GM18502 (cell line): ENCODE results near the gene ODF4.
"Not testable (repeated sequence)": the region's sequence is repeated elsewhere in the genome, so short reads cannot be mapped to it uniquely, and the experiment has no call there.

ENCODE experiments used
- ATAC-seq: cut with Tn5 transposase; IDR thresholded peaks from one replicate; pipeline ENCODE4 v1.9.1; 2021; ENCODE audit warnings: mild to moderate bottlenecking; ENCODE audit not compliant: unreplicated experiment, poor library complexity

Gene ODF4

DNA sequence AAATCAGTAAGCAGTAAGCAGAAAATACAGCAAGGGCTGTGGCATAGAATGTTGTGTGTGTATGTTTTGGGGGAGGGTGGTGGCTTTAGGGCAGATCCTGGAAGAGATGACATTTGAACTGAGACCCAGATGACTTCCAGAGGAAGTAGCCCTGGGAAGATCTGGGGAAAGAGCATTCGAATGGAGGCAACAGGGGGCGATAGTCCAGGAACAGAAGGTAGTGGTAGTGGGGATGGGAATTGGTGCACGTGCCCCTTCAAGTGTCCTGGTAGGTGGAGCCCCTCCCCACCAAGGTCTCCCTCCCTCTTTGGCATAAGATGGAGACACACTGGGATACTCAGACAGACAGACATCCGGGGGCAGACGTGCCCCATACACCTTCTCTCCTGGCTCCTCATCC lies 15.5 kb upstream of the ODF4 start:
- ATAC-seq, result no peak

DNA sequence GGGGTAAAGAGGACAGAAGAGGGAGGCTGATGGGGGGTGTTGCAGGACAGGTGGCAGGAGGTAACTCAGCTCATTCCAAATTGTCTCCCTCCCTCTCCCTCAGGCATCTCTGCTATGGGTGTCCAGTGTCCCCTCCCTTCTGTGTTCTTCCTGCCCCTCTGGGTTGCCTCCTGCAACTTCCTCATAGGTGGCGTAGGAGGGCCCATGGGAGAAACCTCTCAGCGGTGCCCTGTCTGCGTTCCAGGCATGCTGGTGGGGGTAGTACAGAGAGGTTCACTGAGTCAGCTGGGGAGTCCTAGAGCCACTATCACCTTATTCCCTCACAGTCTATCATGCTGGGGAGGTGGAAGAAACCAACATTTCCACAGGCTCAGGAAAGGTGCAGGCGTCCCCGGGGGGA lies 14.7 kb upstream of the ODF4 start:
- ATAC-seq, result no peak

DNA sequence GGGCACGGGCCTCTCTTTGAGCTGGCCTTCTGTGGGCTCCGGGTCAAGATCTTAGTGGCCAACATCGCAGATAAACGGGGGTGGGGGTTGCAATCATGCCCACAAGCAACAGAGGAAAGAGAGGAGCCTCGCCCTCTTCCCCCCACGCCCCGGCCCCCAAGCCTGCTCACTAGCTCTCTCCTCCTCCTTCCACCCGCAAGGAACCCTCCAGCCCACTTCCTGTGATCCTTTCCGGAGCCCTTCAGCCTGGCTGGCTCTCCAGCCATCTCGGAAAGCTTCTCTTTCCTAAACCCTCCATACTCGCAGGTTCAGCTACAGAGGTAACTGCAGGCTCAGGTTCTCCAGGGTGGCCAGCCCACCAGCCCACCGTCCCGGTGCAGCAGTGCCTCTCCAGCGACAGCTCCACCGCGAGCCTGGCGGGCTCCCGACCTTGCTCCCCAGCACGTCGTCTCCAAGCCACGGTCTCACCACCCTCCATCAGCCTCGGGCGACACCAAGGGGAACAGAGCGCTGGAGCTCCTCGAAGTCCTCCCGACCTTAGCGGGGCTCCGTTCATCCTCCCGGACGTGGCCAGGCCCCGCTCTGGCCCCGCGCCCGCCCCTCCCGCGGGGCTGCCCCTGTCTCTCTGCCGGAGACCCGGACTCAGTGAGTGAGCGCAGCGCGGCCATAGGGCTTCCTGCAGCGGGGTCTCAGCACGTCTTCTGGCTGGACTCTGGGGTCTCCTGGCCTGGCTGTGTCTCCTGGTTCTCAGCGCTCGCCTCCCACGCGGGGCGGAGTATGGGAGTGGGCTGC lies 12.9 kb upstream of the ODF4 start:
- ATAC-seq, result no peak

DNA sequence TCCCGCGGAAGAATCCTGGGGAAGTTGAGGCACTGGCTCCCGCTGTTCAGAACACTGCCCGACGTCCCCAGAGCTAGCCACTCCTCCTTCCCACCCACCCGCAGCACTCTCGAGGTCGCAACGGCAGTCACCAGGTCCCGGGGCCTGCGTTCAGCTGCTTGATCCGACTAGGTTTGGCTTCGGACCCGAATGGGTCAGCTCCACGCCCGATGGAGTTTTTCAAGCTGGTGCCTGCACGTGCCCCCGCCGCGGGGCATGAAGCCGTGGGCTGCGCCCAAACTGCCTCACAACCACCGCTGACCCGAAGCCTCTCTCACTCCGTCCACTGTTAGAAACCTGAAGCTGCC lies 12.4 kb upstream of the ODF4 start:
- no peak for ATAC-seq

DNA sequence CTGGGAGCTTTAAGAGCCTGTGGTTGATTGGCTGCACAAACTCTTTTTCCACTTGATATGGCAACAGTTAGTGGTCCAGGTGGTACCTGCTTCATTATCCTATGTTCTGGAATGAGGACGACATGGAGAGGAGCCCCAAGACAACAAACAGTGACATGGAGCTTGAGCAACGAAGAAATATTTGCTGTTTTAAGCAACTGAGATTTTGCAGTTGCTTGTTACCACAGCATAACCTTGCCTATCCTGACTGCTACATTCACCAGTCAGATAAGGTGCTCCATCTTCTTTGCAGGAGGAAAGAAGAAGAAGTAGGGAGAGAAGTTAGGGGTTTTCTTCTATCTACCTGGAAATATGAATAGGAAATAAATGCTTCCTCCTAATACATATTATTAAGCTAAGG lies 7.5 kb upstream of the ODF4 start:
- ATAC-seq, result no peak

DNA sequence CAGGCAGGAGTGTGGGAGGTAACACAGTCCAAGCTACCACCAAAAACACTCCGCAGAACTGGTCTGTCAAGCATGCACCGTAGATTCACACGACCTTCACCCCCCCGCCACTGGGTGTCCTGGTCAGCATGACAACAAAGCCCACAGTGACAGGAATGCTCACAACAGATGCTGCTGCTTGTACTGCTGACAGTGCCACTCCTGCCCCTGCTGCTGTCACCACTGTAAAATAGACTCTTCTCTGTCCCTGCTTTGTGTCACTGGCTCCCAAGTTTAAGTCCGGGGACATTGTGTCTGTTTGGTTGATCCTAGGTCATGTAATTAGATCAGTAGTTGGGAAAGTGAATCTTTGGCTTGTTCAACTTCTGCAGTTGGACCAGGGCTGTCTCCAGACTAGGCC lies 7.0 kb upstream of the ODF4 start:
- ATAC-seq, result no peak

DNA sequence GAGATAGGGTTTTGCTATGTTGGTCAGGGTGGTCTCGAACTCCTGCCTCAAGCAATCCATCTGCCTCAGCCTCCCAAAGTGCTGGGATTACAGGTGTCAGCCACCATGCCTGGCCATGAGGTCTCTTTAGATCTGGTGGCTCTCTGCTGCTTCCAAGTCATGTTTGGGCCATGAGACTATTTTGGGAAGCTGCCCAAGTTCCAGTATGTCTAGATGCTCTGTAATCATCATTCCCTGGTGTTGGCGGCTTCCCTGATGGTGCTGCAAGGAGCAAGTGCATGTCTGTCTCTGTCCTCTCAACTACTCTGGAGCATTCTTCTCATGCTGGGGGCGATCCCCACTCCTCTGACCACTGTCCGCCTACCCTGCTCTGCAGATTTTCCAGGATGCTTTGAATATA lies 6.4 kb upstream of the ODF4 start:
- ATAC-seq, result no peak

DNA sequence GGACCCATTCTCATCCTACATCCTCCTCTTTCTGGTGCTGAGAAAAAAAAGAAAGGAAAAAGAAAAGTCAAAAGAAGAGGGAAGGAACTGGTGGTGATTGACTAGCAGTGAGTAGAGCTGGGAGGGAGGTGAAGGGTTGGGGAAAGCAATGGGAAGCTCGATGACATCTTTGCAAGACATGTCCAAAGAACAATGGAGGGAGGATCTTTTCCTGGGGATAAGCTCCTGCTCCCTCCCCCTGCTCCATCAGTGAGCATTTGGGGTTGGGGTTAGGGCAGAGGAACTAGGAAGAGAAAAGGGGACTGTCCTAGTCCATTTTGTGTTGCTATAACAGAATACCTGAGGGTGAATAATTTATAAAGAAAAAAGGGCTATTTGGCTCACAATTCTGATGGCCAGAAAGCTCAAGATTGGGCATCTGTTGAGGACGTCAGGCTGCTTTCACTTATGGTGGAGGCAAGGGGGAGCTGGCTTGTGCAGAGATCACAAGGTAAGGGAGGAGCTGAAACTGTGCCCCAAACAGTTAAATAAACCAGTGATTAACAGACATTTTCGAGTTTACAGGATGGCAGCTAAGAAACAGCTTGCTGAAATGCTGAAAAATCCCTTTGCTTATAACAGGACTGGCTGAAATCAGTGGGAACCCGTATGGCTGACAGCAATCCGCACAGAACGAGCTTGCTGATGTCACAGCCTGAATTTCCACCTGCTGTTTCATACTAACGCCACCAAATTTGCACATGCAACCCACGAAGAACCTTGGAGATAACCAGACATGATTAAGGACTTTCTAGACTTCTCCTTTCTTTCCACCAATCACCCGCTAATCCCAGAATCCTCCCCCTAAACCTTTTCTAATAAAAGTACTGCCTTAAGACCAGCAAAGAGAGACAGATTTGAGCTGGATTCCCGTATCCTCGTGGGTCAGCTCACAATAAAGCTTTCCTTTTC lies 1.6 kb upstream of the ODF4 start:
- no peak for ATAC-seq

DNA sequence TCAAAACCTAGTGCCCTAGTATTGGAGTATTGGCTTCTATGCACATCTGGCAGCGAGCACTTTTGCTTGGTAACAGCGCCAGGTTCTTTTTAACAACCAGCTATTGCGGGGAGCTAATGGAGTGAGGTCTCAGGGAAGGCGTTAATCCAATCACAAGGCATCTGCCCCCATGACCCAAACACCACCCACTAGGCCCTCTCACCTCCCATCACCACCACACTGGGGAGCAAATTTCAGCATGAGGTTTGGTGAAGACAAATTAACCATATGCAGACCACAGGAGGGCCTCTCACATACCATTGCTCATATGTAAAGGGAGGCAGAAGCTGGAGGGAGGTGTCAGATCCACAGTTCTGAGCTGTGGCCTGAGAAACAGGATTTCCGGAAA lies 893 bp upstream of the ODF4 start:
- ATAC-seq, result no peak

DNA sequence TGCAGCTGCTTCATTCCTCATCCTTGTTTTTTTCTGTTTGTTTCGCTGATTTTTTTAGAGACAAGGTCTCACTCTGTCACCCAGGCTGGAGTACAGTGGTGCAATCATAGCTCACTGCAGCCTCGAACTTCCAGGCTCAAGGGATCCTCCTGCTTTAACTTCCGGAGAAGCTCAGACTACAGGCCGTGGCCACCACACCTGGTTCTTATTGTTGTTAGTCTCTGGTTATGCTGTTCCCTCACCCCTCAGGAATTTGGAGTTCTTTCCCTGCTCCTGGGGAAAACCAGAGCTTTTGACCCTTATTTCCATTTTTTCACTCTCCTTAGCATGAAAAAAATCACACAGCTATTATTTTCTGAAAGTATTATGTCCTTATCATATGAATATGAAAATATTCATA lies 1.8 kb downstream of the ODF4 start:
- no peak for ATAC-seq

DNA sequence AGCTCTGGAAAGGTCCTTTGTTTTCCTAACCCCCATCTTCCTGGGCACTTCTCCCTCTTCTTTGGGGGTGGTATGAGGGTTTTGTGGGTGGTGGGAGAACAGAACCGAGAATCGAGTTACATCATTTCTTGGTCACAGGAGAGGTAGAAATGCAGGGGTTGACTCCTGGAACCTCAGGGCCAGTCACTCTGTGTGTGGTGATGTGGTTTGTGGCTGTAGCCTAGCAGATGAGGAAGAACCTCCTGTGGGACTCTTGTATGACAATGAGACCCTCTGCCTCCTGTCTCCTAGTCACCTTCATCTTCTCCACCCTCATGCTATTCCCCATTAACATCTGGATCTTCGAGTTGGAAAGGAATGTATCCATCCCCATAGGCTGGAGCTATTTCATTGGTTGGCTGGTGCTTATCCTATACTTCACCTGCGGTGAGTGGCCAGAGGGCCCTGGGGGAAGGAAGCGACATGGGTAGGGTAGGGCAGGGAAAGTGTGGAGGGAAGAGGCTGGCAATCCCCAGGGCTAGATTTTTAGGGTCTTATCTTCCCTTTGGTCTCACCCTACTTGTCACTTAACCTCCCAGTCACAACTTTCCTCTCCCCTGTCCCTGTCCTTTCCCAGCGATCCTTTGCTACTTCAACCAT lies 5.5 kb downstream of the ODF4 start:
- ATAC-seq, result no peak

DNA sequence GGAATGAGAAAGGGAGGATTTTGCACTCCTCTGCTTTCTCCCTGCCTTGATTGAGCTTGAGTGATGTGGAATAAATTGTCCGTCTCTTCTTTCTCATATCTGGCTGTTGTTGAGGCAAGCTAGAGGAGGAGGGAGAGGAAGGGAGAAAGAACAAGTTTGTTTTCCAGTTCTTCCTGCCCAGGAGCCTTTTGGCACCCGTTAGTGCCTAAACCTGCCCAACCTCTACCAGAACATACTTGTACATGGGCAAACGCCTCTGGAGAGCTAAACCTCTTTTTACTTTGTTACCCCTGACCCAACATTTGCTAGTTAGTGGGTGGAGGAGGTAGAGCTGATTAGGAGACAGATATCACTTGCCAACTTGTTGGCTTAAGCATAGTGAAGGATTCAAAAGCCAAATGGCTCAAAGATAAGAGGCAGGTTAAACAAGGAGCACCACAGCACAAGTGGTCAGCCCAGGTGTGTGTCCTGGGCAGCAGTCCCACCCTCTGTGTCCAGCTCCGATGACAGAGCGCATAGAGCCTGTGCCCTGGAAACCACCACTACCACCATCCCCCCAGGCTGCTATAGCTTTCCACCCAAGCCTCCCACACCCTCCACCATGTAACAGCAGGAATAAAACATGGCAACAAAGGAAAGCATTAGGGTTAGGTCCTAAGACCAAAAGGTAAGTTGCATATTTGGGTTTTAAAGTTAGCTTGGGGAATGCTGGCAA lies 6.5 kb downstream of the ODF4 start:
- ATAC-seq, result no peak

DNA sequence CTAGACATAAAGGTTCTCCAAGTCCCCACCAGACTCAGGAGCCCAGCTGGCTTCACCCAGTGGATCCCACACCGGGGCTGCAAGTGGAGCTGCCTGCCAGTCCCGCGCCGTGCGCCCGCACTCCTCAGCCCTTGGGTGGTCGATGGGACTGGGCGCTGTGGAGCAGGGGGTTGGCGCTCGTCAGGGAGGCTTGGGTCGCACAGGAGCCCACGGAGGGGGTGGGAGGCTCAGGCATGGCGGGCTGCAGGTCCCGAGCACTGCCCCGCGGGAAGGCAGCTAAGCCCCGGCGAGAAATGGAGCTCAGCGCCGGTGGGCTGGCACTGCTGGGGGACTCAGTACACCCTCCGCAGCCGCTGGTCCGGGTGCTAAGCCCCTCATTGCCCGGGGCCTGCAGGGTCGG lies 7.4 kb downstream of the ODF4 start:
- not testable (repeated sequence) for ATAC-seq

DNA sequence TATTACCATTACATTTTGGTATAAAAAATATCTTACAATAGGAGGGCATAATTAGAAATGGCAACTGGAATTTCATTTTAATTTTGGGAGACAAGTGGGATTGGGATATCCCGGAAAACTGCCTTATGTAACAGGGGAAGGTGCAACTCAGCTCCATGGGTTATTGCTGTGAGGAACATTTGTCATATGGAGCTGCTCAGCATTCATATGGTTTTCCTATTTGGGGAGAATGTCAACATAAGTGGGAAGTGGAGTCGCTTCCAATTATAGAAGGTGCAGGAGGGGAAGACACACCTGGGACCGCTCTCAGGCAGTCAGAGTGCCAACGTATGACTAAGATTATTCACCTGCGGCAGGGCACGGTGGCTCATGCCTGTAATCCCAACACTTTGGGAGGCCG lies 10.7 kb downstream of the ODF4 start:
- ATAC-seq, result no peak

DNA sequence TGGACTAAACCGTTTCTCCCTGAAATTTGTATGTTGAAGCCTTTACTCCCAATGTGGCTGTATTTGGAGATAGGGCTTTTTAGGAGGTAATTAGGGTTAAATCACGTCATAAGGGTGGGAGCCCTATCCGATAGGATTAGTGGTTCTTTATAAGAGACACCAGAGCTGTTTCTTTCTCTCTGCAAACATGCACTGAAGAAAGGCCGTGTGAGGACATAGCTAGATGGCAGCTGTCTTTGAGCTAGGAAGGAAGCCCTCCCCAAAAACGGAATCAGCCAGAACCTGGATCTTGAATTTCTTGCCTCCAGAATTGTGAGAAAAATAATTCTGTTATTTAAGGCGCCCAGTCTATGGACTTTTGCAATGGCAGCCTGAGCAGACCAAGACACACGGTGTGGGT lies 14.1 kb downstream of the ODF4 start:
- ATAC-seq, result no peak

DNA sequence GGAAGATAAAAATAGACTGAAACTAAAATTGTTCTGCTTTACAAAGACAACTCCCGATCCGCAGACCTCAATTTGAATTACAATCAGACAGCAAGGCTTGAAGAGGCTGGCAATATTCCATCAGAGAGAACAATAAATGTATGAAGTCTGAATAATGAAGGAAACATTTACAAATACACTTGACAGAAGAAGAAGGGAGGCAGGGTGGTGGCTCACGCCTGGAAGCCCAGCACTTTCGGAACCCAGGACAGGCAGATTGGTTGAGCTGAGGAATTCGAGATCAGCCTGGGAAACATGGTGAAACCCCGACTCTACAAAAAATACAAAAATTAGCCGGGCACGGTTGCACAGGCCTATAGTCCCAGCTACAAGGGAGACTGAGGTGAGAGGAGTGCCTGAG lies 14.6 kb downstream of the ODF4 start:
- no peak for ATAC-seq

DNA sequence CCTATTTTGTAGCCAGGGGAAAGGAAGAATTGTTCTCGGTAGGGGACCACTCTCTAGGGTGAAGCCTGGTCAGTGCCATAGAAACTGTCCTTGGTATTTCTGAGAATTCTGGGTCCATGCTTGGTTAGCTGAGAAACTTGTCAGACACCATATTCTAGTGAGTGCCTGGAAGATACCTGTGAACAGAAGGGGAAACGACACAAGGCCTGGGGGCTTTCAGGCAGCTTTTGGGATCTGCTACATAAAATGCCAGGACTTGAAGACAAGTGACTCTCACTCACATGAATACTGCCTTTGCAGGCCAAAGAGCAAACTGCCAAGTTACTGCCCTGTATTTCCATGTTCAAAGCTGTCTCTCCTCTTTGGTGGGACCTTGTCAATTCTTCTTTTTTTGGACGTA lies 18.3 kb downstream of the ODF4 start:
- no peak for ATAC-seq

DNA sequence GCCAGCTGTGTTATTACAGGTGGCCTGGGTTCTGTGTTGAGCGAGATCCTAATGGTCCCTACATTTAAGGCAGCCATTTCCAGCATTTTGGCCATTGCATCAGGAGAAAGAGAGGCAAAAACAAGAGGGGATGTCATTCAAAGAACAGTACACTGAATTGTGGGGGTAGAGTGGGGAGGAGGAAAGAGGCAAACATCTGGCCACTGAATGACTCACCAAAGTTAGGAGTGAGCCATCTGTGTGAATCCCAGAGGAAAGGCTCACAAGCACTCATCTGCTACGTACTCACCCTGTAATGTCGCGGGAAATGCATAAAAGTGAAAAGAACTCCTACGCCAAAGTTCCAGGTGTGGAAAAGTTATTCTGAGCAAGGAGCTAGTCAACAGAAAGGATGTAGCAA lies 20.1 kb downstream of the ODF4 start:
- no peak for ATAC-seq

DNA sequence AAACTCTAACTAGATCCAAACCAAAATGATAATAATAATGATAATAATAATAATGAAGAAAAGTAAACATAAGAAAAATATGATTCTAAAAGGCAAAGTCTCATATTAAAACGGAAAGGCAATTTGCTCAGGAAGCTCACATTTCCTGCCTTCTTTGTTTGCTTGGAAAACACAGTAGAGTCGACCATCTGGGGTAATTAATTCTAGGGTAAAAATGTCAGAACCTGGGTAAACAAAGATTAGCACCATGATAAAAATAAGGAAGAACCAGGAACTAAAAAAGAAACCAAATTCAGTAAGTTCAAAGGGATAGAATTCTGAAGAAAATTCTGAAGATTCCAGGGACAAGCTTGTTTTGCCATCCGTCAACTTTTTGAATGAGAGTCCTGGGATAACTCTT lies 20.6 kb downstream of the ODF4 start:
- ATAC-seq, result no peak

DNA sequence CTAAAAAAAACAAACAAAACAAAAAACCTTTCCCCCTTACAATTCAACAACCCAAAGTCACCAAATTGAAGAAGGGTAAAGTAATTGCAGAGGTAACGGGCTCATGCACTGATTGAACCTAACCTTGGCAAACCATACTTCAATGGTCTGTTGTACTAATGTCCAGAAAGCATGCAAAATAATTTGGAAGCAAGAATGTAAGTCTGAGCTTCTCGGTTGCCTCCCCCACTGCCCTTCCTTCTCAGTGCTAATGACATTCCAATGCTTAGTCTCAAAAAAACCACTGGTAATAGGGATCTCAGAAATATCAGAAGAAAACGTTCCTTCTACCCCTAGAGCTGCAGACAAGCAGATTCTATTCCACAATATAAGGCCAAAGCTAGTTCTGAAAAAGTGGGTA lies 21.1 kb downstream of the ODF4 start:
- ATAC-seq, result no peak
